HK-2 (cell line): Measurements from ENCODE around the gene PIGL.
"Not testable (repeated sequence)": the region's sequence is repeated elsewhere in the genome, so short reads cannot be mapped to it uniquely, and the experiment has no call there.

Experiments
- DNase-seq: peaks from one replicate; pipeline ENCODE4 v3.0.0-alpha.2; 2018; ENCODE audit not compliant: unreplicated experiment

The PIGL gene

GRCh38 chr17:16312061-16312460 is 95.1 kb downstream of the PIGL start:
- DNase-seq: not testable (repeated sequence)

DNA sequence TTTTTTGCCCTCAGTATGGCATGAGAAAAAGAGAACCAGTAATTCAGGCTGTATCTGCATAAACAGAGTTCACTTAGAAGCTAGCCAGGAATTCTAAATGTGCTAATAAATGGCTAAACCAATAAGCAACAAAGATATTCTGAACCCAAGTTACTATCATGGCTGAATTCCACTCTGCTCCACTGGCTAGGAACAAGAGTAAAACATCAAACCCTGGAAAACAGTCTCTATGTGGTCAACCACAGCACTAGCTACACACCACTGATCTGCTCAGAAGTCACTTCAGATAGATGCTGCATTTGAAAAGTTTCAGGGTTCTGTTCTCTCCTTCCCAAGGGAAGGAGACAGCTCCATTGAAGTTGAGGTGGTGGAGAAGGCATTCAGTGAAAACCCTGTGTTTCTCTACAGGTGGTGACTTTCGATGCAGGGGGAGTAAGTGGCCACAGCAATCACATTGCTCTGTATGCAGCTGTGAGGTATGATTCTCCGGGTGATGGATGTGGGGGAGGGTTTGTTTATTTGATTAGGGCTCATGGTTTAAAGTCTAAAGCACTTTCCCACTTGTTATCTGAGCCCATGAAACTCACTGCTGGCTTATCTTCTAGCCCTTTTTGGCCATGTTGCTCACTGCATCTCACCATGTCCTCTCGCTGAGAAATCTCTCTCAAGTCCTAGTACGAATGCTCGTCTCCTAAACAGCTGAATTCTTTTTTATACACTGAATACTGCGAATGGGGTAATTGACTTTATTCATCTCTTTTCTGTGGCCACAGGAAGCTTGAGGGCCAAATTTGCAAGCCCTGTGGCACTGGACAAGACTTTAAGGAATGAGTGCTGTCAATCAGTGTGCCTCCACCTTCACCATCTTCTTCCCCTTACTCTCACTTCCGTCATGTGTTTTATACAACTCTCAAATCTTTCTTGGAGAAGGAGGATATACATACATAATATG is 96.4 kb downstream of the PIGL start:
- DNase-seq: peak; percentile 8

DNA sequence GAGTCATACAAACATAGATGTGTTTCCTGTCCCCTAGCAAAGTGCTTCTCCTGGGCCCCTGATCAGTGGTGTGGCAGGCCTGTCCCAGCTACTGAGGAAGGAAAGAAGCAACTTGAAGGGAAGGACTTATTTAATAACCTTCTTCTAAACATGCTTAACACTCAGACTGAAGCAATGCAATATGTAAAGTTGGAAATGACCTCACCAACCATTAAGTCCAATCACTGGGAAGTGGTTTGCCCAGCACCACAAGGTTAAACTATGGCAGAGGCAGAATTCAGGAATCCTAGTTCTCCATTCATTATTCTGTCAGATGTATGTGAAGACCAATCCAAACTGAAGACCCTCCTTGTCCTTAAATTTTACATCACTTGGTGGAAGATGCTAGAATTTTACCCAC is 97.2 kb downstream of the PIGL start:
- DNase-seq: no peak

DNA sequence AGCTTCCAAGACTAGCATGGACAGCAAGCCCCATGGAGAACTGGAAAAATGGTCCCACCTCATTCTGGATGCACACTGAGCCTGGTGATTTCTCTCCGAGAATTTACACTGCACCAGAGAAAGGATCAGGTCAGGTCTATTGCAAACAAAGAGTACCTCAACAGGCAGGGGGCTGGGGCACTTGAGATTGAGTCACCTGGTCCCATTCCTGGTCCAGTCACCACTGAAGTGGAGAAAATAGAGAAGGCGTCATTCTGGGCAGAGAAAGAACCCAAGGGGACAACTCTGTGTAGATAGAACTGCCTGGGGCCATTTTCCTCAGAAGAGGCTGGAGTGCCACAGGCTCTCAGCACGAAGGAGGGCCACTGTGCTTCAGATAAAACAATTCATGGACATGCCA is 97.8 kb downstream of the PIGL start:
- no peak for DNase-seq

DNA sequence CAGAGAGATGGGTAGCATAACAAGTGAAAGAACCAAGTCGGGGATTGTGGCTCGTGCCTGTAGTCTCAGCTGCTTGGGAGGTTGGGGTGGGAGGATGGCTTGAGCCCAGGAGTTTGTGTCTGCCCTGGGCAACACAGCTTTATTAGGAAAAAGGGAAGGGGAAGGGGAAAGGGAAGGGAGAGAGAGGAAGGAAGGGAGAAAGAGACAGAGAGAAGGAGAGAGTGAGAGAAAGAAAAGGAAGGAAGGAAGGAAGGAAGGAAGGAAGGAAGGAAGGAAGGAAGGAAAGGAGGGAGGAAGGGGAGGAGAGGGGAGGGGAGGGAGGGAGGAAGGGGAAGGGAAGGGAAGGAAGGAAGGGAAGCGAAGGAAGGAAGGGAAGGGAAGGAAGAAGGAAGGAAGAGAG is 103.0 kb downstream of the PIGL start:
- DNase-seq: no peak

DNA sequence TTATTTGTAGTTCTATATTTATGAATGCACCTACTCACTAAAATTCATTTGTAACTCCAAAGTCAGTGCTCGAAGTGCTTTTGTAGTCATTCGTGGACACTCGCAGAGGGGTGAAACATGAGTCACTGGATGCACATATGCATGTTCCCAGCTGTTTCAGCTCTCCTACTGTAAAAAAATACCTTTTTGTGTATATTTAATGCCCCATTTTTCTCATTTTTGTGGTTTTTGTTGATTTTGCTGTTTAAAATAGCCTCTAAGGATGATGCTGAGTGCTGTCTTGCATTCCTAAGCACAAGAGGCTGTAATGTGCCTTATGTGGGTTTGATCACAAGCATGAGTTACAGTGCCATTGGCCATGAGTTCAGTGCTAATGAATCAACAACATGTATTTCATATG is 105.6 kb downstream of the PIGL start:
- no peak for DNase-seq

DNA sequence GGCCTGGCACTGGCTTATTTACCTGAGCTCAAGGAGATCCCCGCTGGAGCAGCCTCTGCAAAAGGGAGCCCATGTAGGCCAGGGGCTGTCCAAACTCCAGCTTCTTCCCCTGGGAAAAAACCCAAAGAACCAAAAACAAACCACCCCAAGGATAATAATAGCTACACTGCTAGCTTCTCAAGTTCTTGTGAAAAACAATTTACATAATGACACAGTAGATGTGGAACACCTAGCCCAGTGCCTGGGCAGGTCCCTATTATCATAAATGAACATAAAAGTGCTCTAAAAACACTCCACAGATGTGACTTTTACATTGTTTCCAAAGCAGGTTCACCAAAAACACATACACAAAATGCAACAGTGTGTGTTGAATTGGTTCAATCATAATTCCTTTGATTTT is 109.0 kb downstream of the PIGL start:
- DNase-seq: no peak

DNA sequence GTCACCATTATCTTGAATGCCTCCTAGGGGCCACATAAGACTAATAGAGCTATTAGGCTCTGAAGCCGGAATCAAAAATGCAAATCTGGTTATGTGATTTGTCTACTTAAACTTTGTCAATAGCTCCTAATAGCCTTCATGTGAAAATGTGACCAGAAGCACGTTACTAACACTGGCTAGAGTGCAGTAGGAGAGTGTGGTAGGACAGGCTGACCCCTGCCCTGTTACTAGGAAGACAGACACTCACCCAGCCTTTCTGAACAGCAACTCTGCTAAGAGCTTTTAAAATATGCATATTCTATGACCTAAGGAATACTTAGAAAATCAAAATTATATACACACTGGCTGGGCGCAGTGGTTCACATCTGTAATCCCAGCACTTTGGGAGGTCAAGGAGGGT is 110.0 kb downstream of the PIGL start:
- DNase-seq: no peak

DNA sequence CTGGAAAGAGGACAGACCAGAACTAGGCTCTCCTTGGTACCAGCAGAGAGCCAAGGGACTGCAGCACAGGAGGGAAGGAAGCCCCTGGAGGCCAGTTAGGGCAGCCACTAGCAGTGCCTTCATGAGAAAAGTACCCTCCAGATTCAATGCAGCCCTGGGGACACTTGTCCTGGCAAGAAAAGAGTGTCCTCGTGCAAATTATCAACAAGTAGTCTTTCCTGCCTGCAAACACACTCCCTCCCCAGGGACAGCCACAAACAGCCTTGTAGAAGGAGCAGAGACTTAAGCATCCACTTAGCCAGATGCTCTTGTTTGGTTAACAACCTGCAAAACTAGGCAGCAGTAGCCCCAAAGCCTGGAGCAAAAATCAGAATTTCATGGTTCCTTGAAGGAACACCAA is 112.0 kb downstream of the PIGL start:
- no peak for DNase-seq

DNA sequence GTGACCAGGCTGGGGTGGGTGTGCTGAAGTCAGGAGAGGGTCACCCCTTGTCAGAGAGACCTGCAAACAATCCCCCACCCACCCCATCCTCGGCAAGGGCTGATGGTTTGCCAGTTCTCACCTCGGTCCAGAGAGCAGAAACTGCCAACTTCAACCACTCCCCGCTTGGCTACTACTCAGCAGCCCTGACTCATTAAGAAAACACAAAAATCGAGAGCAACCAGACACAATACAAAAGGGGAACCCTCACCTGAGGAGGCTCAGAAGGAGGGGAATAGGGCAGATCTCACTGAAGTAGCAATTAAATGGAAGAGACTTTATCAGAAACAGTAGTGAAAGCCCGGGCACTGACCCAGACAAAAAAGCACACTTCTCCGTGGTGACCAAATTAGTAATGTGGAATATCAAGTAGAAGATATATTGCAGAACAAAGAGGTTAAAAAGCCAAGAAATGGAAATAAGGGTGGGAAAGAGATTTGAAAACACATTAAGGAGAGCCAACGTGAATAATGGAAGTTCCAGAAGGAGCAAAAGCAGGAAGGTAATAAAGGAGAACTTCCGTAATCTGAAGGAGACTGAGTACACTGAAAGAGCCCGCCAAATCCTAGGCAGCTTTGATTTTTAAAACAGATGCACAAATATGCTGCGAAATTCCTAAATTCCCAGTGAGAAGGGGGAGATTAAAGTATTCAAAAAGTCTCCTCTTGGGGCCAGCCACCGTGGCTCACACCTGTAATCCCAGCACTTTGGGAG is 112.7 kb downstream of the PIGL start:
- DNase-seq: no peak

DNA sequence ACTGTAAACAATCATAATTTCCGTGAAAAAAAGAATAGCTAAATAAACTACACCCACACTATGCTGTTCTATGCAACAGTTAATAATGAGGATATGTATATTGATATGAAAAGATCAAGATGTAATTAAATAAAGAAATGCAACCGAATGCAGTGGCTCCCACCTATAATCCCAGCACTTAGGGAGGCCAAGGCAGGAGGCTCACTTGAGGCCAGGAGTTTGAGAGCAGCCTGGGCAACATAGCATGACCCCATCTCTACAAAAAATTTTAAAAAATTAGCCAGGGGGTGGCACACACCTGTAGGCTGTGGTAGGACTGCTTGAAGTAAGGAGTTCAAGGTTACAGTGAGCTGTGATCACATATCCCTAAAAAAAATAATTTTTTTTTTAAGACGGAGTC is 121.4 kb downstream of the PIGL start:
- no peak for DNase-seq

GRCh38 chr17:16339402-16339801 is 122.4 kb downstream of the PIGL start:
- no peak for DNase-seq

GRCh38 chr17:16339959-16340358 is 122.9 kb downstream of the PIGL start:
- DNase-seq: no peak

DNA sequence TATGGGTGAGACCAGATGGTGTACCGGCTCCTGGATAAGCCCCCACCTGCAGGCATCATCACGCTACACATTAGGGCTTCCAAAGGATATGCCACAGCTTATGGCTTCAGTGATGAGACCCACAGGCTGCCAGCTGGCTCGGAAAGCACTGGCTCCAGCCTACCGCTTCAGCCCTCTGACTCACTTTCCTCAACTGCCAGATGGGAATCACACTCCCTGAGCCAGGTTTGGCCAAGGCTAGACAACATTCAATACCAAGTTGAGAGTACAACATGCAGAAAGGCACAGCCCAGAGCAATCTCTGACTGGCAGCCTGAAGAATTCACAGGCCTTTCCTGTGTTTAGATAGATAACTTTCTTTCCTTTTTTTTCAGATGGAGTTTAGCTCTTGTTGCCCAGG is 126.0 kb downstream of the PIGL start:
- DNase-seq: no peak

- DNase-seq: no peak
These were observed 126.6 kb downstream of the PIGL start for GRCh38 chr17:16343569-16343968.

DNA sequence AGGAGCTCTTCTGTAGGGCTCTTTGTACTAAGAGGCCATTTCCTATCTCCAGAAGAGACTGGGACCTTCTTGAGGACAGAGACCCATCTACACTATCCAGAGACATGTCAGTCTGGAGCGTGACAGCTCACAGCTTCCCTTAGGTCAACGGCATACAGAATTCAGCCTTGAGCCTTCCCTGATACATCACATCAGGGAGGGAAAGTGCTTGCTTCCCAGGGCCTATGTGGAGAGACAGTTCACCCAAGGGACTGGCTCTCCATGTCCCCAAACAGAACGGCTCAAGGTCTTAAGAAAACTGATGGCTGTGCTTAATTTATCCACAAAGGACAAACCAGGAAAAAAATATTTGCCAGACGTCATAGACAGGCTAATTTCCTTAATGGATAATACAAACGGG is 128.6 kb downstream of the PIGL start:
- no peak for DNase-seq

GRCh38 chr17:16346721-16347271 is 129.8 kb downstream of the PIGL start:
- no peak for DNase-seq

DNA sequence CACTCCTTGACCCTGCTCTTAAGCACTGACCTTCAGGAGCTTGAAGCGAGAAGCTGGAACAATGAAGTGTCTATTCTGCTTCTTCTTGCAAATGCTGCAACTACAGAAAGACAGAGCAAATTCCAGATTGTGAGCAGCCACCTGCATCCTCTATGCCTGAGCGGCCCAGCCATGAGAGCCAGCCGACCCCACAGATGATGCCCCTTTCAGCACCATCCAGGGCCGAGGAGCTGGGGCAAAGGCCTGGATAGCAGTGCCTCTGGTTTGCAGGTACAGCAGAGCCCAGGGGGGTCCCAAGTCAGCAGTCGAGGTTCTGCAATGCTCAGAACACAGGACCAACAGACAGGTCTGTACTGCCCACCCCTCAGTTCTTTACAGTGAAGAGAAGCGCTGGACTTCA is 131.6 kb downstream of the PIGL start:
- DNase-seq: no peak

DNA sequence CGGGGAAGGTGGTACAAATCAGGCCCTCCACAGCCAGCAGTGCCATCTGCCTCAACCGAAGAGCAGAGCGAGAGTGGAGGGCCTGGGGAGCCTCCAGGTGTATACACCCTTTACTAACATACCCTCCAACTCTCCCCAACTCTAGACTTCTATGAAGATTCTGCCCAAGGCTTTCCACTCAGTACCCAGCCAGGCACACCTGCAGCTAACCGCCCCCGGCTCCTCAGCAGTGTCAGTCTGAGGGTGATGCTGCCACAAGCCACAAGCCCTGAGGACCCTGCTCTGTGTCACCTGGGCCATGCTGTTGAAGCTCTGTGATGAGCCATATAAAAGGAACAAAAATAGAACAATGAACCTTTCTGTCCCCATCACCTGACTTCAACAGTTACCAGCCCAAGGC is 132.4 kb downstream of the PIGL start:
- no peak for DNase-seq

GRCh38 chr17:16351831-16352230 is 134.8 kb downstream of the PIGL start:
- no peak for DNase-seq

DNA sequence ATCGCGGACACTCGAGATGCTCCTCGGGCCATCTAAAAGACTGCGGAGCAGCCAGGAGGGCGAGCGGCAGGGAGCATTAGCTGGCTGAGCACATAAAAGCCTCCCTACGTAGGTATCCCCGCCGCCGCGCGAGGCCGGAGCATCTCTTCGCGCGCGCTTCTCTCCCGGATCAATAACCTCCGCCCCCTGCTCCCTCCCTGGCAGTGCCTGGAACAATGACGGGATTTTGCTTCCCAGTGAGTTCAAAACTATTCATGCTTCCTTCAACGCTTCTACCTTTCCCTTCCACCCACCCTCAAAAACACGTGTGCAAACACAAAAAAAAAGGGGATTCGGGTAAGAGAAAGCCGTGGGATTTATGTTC is 135.3 kb downstream of the PIGL start:
- DNase-seq: peak; percentile 44

DNA sequence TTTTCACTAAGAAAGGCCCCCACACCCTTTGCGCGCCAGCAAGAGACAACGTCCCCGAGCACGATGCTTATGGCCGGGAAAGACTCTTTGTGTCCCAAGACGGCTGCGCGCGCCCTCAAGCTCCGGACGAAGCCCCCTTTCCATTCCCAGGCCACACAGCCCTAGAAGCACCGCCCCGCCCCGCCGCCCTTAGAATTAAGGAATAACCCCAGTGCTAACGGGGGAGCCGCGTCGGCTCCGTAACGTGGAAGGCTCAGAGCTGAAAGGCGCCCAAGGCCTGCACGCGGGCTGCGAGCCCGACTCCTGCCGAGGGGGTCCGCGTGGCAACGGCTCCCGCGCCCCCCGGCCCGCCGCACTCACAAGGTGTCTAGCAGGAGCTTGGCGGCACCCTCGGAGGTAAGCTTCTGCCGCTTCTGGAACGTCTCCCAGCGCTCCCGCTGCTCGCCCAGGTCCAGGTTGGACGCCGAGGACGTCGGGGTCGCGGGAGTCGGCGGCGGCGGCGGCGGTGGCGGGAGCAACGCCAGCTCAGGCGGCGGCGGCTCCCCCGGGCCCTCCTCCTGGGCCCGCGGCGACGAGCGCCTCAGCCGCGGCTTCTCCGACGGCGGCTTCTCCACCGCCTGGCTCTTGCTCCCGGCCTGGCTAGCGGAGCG is 135.8 kb downstream of the PIGL start:
- DNase-seq: peak; percentile 44
